DND-41 (cell line): ENCODE data around the gene CLIC1.

Experiments
- ATAC-seq: fragments of 200-7000 bp; cut with Tn5 transposase; 3 replicates; pipeline ENCODE4 v1.9.1; 2021; ENCODE audit warnings: low read depth; ENCODE audit not compliant: insufficient read depth
- DNase-seq: peaks from one replicate; pipeline ENCODE4 v3.0.0-alpha.2; 2020
- H2AFZ ChIP-seq: 2 replicates; pipeline ENCODE4 v1.6.0; 2012; ENCODE audit warnings: low read depth, low read length
- H3K27ac ChIP-seq: 2 replicates; pipeline ENCODE4 v1.5.1; 2012; ENCODE audit warnings: low read length, inconsistent platforms
- H3K27me3 ChIP-seq: fragments of 200-600 bp; sonication (generic); 2 replicates; pipeline ENCODE4 v1.6.0; 2012; ENCODE audit warnings: low read length, mild to moderate bottlenecking, inconsistent platforms; ENCODE audit not compliant: insufficient read depth, poor library complexity
- H3K36me3 ChIP-seq: 2 replicates; pipeline ENCODE4 v1.5.1; 2012; ENCODE audit warnings: low read length, inconsistent platforms; ENCODE audit not compliant: insufficient read depth
- H3K4me1 ChIP-seq: 2 replicates; pipeline ENCODE4 v1.5.1; 2012; ENCODE audit warnings: mild to moderate bottlenecking, low read length; ENCODE audit not compliant: insufficient read depth
- H3K4me2 ChIP-seq: 2 replicates; pipeline ENCODE4 v1.6.0; 2012; ENCODE audit warnings: mild to moderate bottlenecking, moderate library complexity, low read length, inconsistent platforms; ENCODE audit not compliant: insufficient read depth
- H3K4me3 ChIP-seq, 2 experiments: fragments of 200-600 bp in 1 of 2; shearing (Covaris generic) in 1 of 2; 2 replicates each; pipeline ENCODE4 v1.5.1; 2012 to 2016; ENCODE audit warnings: inconsistent platforms in 2 of 2, low read length in 2 of 2, mild to moderate bottlenecking in 2 of 2, low read depth in 1 of 2, moderate library complexity in 1 of 2
- H3K79me2 ChIP-seq: 2 replicates; pipeline ENCODE4 v1.6.0; 2012; ENCODE audit warnings: low read length, inconsistent platforms; ENCODE audit not compliant: insufficient read depth
- H3K9ac ChIP-seq: 2 replicates; pipeline ENCODE4 v1.6.0; 2012; ENCODE audit warnings: low read depth, mild to moderate bottlenecking, inconsistent platforms, low read length, moderate library complexity
- H3K9me3 ChIP-seq: 2 replicates; pipeline ENCODE4 v1.5.1; 2012; ENCODE audit warnings: low read length, moderate library complexity, mild to moderate bottlenecking, inconsistent platforms; ENCODE audit not compliant: insufficient read depth, severe bottlenecking
- H4K20me1 ChIP-seq: 2 replicates; pipeline ENCODE4 v1.6.0; 2012; ENCODE audit warnings: low read length; ENCODE audit not compliant: insufficient read depth
- EZH2 ChIP-seq: IDR thresholded peaks from 3 replicates; pipeline ENCODE4 v1.6.1; 2012; ENCODE audit warnings: borderline replicate concordance, low read depth, mild to moderate bottlenecking, moderate library complexity, low read length, inconsistent platforms; ENCODE audit not compliant: severe bottlenecking
- TF ChIP-seq, protein P1 (sequence below): IDR thresholded peaks from 2 replicates; pipeline ENCODE4 v1.5.1; 2012; ENCODE audit warnings: borderline replicate concordance, low read length, moderate library complexity, mild to moderate bottlenecking; ENCODE audit not compliant: poor library complexity, severe bottlenecking; ENCODE audit errors: extremely low read depth

Gene CLIC1

DNA sequence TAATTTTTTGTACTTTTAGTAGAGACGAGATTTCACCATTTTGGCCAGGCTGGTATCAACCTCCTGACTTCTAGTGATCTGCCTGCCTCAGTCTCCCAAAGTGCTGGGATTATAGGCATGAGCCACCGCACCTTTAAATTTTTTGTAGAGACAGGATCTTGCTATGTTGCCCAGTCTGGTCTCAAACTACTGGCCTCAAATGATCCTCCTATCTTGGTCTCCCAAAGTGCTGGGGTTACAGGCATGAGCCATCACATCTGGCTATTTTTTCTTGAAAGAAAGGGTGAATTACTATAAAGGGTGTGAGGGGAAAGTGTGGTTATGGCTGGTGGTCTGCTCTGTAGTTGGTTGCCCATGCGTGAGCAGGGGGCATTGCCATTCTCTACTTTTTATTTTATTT, 28.1 kb downstream of the CLIC1 start:
- no peak overlapping the region for H3K9ac ChIP-seq
- no peaks in the 10 kb centered on the region for H3K27me3 ChIP-seq
- H3K4me3 ChIP-seq = no peak overlapping the region
- DNase-seq = no peak
- no peaks in the 10 kb centered on the region for H3K79me2 ChIP-seq
- ATAC-seq = no peak
- no peaks in the 10 kb centered on the region for H3K9me3 ChIP-seq
- H4K20me1 ChIP-seq = no peaks in the 10 kb centered on the region
- H3K27ac ChIP-seq = no peak overlapping the region
- H2AFZ ChIP-seq = no peak overlapping the region
- TF ChIP-seq, protein P1, sequence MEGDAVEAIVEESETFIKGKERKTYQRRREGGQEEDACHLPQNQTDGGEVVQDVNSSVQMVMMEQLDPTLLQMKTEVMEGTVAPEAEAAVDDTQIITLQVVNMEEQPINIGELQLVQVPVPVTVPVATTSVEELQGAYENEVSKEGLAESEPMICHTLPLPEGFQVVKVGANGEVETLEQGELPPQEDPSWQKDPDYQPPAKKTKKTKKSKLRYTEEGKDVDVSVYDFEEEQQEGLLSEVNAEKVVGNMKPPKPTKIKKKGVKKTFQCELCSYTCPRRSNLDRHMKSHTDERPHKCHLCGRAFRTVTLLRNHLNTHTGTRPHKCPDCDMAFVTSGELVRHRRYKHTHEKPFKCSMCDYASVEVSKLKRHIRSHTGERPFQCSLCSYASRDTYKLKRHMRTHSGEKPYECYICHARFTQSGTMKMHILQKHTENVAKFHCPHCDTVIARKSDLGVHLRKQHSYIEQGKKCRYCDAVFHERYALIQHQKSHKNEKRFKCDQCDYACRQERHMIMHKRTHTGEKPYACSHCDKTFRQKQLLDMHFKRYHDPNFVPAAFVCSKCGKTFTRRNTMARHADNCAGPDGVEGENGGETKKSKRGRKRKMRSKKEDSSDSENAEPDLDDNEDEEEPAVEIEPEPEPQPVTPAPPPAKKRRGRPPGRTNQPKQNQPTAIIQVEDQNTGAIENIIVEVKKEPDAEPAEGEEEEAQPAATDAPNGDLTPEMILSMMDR = no peak
- TF ChIP-seq EZH2 = no peak
- peaks cover 10% of the 10 kb centered on the region for H3K4me1 ChIP-seq
- no peaks in the 10 kb centered on the region for H3K36me3 ChIP-seq
- no peak overlapping the region for H3K4me2 ChIP-seq

DNA sequence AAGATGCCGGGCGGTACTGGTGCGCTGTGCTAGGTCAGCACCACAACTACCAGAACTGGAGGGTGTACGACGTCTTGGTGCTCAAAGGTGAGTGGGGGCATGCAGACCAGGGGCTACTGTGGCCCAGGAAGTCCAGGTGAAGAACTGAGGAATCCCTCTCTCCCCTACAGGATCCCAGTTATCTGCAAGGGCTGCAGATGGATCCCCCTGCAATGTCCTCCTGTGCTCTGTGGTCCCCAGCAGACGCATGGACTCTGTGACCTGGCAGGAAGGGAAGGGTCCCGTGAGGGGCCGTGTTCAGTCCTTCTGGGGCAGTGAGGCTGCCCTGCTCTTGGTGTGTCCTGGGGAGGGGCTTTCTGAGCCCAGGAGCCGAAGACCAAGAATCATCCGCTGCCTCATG, 28.6 kb downstream of the CLIC1 start:
- DNase-seq (no peak), ATAC-seq (no peak)
- Histone ChIP-seq H3K79me2 (peaks cover 3% of the 10 kb centered on the region), H3K27me3 (no peaks in the 10 kb centered on the region), H3K9ac (no peak overlapping the region), H3K36me3 (no peaks in the 10 kb centered on the region), H3K9me3 (no peaks in the 10 kb centered on the region), H3K4me2 (no peak overlapping the region), H3K27ac (no peak overlapping the region), H3K4me1 (peaks cover 10% of the 10 kb centered on the region), H2AFZ (no peak overlapping the region), H4K20me1 (no peaks in the 10 kb centered on the region), H3K4me3 (no peak overlapping the region)
- TF ChIP-seq, protein P1 = no peak
- TF ChIP-seq EZH2 = no peak

DNA sequence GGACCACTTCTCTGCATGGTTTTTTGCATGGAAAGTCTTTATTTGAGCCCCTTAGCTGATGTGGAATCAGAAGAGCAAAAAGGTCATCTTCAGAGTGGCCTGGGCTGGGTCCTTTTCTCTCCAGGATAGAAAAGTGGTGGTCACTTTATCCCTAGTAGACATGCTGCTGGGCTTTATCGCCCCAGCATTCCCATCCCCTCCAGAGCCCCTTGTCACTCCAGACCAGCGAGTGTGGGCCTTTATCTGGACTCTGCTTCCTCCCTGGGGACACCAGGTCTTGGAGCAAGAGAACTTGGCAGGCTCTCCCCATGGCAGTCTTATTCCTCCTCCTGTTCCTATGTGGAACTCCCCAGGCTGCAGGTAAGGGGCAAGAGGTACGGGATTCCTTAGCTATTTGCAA, 29.7 kb downstream of the CLIC1 start, which contains the start of gene LY6G6F:
Gene LY6G6F, plus strand, starts transcription at position 268 of the 400 bp plus-strand sequence. Its CDS starts 41 bp downstream, at position 309.
- Histone ChIP-seq H3K4me1 (peaks cover 17% of the 10 kb centered on the region), H3K9me3 (no peaks in the 10 kb centered on the region), H3K27ac (no peak within 1 kb of the TSS), H3K4me3 (no peak within 1 kb of the TSS), H3K79me2 (peaks cover 14% of the 10 kb centered on the region), H3K27me3 (no peaks in the 10 kb centered on the region), H3K4me2 (no peak within 1 kb of the TSS), H4K20me1 (no peaks in the 10 kb centered on the region), H2AFZ (no peak within 1 kb of the TSS), H3K9ac (no peak within 1 kb of the TSS), H3K36me3 (peaks cover 2% of the 10 kb centered on the region; the same call in 1 of the 2 replicates)
- ATAC-seq = no peak
- no peak for TF ChIP-seq EZH2
- no peak for DNase-seq

DNA sequence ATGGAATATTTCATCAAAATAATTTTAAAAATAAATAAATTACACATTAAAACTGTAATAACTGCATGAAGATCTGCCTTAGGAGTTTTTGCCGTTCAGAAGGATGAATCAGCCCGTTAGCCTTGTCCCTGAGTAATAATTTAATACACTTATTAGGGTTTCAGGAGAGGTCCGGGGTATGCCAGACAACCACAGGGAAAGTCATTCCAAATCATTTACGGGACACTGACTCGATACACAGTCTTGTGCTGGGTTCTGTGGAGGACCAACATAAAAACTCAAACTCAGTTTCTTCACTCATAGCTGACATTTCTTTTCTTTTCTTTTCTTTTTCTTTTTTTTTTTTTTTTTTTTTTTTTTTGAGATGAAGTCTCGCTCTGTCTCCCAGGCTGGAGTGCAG, 30.4 kb downstream of the CLIC1 start:
- H3K4me2 ChIP-seq = no peak overlapping the region
- H2AFZ ChIP-seq = no peak overlapping the region
- peaks cover 23% of the 10 kb centered on the region for H3K4me1 ChIP-seq
- H3K79me2 ChIP-seq = peaks cover 21% of the 10 kb centered on the region
- DNase-seq = no peak
- no peak overlapping the region for H3K4me3 ChIP-seq
- H3K36me3 ChIP-seq = peaks cover 9% of the 10 kb centered on the region
- H3K9me3 ChIP-seq = no peaks in the 10 kb centered on the region
- TF ChIP-seq EZH2 = no peak
- TF ChIP-seq, protein P1 = no peak
- no peak overlapping the region for H3K9ac ChIP-seq
- no peaks in the 10 kb centered on the region for H3K27me3 ChIP-seq
- no peak for ATAC-seq
- no peak overlapping the region for H3K27ac ChIP-seq
- no peaks in the 10 kb centered on the region for H4K20me1 ChIP-seq
